ENCODE measurements around the gene FZD1.
"Not testable (repeated sequence)": the region's sequence is repeated elsewhere in the genome, so short reads cannot be mapped to it uniquely, and the experiment has no call there.

- TF ChIP-seq, protein P1, sequence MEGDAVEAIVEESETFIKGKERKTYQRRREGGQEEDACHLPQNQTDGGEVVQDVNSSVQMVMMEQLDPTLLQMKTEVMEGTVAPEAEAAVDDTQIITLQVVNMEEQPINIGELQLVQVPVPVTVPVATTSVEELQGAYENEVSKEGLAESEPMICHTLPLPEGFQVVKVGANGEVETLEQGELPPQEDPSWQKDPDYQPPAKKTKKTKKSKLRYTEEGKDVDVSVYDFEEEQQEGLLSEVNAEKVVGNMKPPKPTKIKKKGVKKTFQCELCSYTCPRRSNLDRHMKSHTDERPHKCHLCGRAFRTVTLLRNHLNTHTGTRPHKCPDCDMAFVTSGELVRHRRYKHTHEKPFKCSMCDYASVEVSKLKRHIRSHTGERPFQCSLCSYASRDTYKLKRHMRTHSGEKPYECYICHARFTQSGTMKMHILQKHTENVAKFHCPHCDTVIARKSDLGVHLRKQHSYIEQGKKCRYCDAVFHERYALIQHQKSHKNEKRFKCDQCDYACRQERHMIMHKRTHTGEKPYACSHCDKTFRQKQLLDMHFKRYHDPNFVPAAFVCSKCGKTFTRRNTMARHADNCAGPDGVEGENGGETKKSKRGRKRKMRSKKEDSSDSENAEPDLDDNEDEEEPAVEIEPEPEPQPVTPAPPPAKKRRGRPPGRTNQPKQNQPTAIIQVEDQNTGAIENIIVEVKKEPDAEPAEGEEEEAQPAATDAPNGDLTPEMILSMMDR (IDR thresholded peaks at IDR 0.05; ENCODE audit: insufficient read depth, low read length), result not testable (repeated sequence)
- TF ChIP-seq REST (IDR thresholded peaks at IDR 0.05; ENCODE audit: insufficient replicate concordance, low read depth); GABPA (IDR thresholded peaks at IDR 0.05; ENCODE audit: low read depth): not testable (repeated sequence)
These were observed 44.0 kb downstream of the FZD1 start for GRCh38 chr7:91308191-91308590.

All from HL-60 (cell line).